ENCODE results near the gene PRDM16.

DNA sequence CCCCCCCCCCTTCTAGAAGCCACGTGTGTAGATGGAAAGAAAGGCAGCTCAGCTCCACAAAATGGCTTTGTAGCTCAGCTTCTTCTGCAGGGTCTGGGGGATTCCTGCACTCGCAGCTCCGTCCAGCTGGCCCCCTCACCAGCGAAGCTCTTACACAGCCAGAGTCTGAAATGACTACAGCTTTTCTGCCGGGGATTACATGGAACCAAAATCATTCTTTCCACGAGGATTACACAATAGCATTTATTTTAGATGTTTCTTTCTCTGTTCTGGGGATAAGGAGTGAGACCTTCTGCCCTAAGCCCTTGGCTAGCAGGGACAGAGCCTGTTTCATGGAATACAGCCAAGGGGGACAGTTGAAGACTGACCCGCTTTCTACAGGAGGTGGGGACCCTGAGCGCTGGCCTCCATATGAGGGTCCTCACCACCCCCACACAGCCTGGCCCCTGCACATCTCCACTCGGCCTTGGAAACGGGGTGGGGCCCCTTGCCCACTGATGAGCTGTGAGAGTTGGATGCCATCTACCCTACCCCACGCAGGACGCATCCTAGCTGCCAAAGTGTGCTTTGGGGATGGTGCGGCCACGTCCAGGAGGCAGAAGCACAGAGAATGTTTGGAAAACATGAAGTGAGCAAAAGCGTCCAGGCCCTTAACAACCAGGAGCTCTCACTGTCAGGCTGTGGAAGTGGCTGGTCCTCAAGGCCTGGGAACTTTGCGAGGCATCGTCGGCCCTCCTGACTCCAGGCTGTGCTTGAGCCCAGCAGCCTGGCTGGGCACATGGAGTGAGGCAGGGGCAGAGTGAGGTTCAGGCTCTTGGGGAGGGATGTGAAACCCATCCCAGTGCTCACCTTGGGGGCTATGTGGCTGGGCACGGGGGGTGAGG lies 33.2 kb upstream of the PRDM16 start:
- TF ChIP-seq, protein P1, sequence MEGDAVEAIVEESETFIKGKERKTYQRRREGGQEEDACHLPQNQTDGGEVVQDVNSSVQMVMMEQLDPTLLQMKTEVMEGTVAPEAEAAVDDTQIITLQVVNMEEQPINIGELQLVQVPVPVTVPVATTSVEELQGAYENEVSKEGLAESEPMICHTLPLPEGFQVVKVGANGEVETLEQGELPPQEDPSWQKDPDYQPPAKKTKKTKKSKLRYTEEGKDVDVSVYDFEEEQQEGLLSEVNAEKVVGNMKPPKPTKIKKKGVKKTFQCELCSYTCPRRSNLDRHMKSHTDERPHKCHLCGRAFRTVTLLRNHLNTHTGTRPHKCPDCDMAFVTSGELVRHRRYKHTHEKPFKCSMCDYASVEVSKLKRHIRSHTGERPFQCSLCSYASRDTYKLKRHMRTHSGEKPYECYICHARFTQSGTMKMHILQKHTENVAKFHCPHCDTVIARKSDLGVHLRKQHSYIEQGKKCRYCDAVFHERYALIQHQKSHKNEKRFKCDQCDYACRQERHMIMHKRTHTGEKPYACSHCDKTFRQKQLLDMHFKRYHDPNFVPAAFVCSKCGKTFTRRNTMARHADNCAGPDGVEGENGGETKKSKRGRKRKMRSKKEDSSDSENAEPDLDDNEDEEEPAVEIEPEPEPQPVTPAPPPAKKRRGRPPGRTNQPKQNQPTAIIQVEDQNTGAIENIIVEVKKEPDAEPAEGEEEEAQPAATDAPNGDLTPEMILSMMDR (conservative IDR thresholded peaks at IDR 0.05; ENCODE audit: low read length), result no peak
- no peak for TF ChIP-seq EZH2phosphoT487 (IDR thresholded peaks at IDR 0.05; ENCODE audit: borderline replicate concordance, low read depth, low read length)
